Kasumi-1 (cell line): ENCODE results near the gene AKT2.

Experiments
- DNase-seq, 2 experiments: peaks; one replicate each; lab custom pipeline; 2025; lab: John Stamatoyannopoulos, UW

Gene AKT2

GRCh38 chr19:40300668-40301067, 15.5 kb upstream of the AKT2 start:
- no peak for DNase-seq

GRCh38 chr19:40298026-40298425, 12.9 kb upstream of the AKT2 start:
- DNase-seq: no peak

DNA sequence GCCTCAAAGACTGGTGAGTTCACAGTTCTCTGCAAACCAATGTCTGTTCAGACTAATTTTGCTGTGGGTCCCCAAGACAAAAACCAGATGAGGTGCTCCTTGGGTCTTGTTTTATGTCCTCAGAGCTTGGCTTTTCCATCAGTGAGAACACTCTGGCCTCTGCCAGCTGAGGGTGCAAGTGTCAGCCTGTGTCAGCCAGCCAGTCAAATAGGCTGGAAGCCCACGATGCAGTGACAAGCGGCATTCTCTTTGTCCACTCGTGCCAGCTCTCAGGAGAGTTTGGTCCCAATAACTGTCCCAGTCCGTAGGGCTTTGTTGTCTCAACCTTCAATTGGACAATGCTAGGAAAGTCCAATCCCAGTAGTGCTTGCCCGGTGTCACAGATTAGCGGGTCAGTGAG, 9.4 kb upstream of the AKT2 start:
- DNase-seq: no peak

DNA sequence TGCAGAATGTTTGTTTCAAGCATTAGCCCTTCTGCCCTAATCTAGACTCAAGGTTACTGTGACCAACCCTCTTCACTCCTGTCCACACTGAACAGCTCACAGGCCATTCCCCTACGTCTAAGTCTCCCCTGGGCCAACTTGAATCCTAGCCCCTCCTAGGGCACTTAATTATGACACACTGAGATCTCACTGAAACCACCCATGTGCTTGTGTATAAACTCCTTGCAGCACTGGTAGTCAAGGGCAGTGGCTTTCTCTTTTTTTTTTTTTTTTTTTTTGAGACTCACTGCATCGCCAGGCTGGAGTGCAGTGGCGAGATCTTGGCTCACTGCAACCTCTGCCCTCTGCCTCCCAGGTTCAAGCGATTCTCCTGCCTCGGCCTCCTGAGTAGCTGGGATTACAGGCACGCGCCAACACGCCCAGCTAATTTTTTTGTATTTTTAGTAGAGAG, 1.9 kb upstream of the AKT2 start:
- DNase-seq: no peak

- no peak for DNase-seq
Measured at GRCh38 chr19:40286235-40286970, 1.3 kb upstream of the AKT2 start.

DNA sequence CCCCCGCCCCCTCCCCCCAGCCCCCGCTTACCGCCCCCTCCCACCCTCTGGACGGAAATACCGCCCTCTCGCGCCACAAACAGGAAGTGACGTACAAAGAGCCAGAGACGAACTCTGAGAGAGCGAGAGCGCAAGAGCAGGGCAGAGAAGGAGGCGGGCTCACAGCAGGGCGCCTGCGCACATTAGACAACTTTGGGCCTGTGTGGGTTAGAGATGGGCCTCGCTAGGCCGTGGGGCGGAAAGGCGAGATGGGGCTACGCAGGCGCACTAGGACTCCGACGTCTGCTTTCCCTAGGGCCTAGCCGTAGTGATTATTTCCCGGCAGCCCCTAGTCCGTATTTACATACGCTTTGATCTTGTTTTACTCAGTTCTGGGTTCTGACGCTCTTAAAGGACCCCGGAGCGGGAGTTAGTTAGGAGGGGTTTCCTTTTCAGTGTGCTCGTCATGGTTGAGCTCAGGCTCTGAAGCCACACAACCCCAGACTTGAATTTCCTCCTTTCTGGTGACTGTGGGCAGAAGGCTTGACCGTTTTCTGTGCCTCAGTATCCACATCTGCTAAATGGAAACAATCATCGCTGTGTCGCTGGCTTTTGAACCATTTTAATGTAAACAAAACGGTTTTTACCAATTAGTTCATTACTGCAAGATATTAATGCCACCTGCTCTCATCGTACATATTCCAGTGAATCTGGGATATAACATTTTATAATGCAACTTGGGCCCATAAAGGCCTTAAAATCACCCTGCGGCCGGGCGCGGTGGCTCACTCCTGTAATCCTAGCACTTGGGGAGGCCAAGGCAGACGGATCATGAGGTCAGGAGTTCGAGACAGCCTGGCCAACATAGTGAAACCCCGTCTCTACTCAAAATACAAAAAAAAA, 449 bp upstream of the AKT2 start:
- peak; percentile 100 for DNase-seq

GRCh38 chr19:40284251-40284500, 969 bp downstream of the AKT2 start:
- no peak for DNase-seq

- DNase-seq: no peak
Measured at GRCh38 chr19:40283414-40284250, 1.5 kb downstream of the AKT2 start.

DNA sequence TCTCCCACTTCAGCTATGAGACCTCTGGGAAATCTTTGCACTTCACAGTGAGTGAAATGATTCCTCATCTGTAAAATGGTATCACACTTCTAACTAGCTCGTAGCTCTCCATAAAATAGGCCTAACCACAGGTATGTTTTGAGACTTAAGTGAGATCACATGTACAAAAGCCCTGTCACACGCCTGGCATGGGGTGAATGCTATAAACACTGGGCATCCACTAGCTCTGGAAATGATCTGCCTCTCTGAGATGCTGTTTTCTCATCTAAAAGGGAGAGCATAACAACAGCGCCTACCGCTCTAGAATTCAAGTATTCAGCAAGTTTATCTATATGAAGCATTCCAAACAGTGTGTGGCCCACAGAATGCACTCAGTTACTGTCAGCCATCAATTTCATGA, 2.2 kb downstream of the AKT2 start:
- no peak for DNase-seq

- no peak for DNase-seq
Measured at GRCh38 chr19:40282209-40282580, 3.0 kb downstream of the AKT2 start.

GRCh38 chr19:40281381-40282208, 3.5 kb downstream of the AKT2 start:
- DNase-seq: no peak

- DNase-seq: no peak
Measured at GRCh38 chr19:40280608-40281221, 4.4 kb downstream of the AKT2 start.

DNA sequence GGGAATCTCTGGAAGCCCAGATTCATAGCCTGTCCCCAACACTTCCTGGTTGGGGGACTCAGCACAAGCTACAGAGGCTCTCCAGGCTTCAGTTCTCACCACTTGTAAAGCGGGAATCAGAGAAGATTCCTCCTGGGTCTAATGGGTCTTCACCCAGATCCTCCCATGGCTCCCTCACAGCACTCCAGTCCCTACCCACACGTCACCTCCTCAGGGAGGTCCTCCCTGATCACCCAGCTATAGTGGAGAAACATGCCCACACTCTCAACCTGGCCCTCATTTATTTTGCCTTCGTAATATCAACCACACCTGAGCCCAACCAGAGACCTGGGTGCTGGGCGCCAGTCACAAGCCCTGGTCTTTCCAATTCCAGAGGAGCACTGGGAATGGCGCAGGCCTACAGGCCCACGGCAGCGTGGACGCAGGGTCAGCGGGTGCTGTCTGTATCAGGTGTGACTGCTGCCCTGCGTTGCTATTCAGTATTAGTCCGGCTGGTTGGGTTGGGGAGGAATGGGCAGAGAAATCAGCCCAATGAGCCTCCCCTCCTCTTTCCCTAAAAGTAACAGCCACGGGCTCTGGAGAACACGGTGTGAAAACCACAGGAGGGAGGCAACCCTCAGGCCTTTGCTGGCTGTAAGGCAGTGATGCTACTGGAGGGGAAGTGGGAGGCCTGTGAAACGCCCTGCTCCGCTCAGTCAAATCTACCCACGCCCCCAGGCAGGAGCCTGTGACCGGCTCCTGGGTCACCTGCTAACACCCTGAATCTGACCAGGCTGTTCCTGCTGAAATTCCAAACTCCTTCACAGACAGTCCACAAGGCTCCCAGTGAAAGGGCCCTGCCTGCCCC, 5.2 kb downstream of the AKT2 start:
- peak; percentile 40 to 41 for DNase-seq

DNA sequence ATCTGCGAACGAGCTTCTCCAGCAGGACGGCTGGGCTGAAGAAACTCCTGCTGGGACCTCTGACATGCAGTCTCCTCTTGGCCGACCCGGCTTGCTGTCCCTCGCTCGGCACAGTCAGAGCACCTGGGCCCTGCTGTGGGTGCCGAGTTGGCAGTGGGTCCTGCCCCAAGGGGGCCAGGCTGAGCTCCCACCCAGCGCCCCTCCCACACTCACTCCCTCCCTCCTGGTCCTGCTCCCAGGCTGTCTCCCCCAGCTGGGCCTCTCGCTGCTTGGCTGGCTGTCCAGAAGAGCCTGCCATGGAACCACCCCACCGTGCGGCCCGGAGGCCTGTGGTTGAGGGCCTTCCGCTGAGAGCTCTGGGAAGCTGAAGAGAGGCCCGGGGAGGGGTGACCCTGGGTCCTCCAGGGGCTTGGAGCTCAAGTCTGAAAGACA, 6.0 kb downstream of the AKT2 start:
- no peak for DNase-seq

DNA sequence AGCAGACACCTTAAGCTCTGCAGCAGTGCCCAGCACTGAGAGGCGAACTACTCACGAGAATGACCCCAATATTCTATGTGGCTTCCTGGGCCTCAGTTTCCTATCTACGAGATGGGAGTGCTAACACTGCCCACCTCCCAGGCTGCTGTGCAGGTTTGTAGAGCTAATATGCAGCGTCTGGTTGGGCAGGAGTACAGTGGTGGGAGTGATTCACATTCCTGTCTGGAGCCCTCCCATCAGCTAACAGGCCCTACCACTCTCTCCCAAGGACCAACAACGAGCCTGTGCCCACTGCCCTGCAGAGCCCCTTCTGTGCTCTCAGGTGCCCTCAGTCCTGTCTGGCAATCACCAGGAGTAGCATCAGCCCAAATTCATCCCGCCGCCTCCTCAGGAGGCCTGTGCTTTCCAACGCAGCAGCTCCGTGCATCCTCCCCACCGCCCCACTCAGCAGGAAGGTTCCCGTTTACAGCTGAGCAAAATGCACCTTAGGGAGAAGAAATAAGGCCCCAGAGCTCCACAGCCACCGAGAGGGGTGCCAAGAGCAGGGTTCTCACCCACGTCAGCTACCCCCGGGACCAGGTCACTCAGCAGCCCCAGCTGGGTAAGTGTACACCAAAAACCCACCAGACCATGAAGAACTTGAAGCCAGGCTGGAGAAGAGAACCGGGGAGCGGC, 6.6 kb downstream of the AKT2 start:
- DNase-seq: no peak

GRCh38 chr19:40277356-40278059, 7.6 kb downstream of the AKT2 start:
- DNase-seq: no peak

DNA sequence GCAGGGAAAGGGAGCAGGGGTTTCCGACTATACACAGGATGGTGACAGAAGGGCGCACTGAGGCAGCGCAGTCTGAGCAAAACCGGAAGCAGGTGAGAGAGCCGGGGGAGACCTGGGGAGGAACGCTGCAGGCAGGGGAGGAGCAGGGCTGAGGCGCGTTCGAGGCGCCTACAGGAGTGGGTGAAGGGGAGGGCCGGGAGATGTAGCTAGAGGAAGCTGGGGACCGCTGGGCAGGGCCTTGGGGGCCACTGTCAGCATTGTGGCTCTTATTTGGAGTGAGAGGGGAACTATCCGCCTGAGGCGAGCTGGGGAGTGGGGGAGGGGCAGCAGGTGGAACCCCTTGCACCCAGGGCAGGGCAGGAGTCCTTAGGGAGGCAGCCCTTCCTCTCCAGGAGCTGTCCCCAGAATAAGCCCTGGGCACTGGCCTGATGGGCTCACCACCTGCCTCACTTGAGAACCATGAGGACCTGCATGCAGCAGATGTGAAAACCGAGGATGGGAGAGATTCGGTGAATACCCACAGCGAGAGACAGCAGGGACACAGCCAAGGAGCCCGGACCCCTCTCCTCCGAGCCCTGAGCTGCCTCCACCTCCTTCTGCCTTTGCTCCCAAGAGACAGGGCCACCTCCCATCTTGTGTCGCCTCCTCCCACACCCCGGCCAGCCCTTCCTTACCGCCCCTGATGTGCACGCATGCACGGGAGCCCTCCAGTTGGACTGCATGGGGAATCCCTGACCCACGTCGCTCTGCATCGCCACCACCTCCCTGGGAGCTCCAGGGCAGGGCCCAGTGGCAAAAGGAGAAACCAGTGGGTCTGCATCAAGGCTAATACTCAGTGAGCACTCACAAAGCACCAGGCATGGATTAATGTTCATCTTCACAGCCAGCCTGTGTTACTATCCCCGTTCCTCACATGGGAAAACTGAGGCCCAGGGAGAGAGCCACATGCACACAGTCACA, 10.3 kb downstream of the AKT2 start:
- DNase-seq: peak; percentile 27 to 41
